IMR-90 (cell line): ENCODE results near the gene LRRC10. TPM values are rescaled to one million over a fixed set of nuclear protein-coding genes. Genes with fewer than 3 reads are reported as not detected.

Experiments
- ATAC-seq: fragments of 200-7000 bp; cut with Tn5 transposase; 2 replicates; pipeline ENCODE4 v1.9.1; 2020; ENCODE audit warnings: low read depth, mild to moderate bottlenecking, moderate library complexity
- BruUV-seq: library from RNA; stranded (reverse); fragments of 400-500 nt; replicated peaks from 2 replicates; lab custom pipeline; 2021; lab: Mats Ljungman, UMichigan
- CTCF ChIA-PET: fragments of 300-600 bp; formaldehyde crosslinking; extraction: SDS; loops from one replicate; lab custom pipeline; 2021; ENCODE audit warnings: antibody characterized with exemption; lab: Yijun Ruan, JAX
- POLR2A ChIA-PET: fragments of 300-600 bp; sonication (Branson Sonifier 250); formaldehyde crosslinking; loops from one replicate; lab custom pipeline; 2022; ENCODE audit warnings: antibody characterized with exemption; ENCODE audit not compliant: unreplicated experiment; lab: Charles Lee
- DNase-seq: peaks from one replicate; pipeline ENCODE4 v3.0.0; 2013
- H2AFZ ChIP-seq: replicated peaks from 2 replicates; pipeline ENCODE3; 2013; ENCODE audit warnings: low read length, mild to moderate bottlenecking; ENCODE audit not compliant: poor library complexity
- H2AK5ac ChIP-seq: 2 replicates; pipeline ENCODE4 v1.6.1; 2013; ENCODE audit warnings: low read depth, low read length, inconsistent platforms
- H2AK9ac ChIP-seq: replicated peaks from 2 replicates; pipeline ENCODE3; 2013; ENCODE audit warnings: mild to moderate bottlenecking, low read depth, low read length, moderate library complexity; ENCODE audit not compliant: poor library complexity
- H2BK120ac ChIP-seq: 2 replicates; pipeline ENCODE4 v1.6.1; 2013; ENCODE audit warnings: low read depth, low read length, inconsistent platforms
- H2BK15ac ChIP-seq: 3 replicates; pipeline ENCODE4 v1.6.1; 2013; ENCODE audit warnings: low read depth, low read length, inconsistent platforms
- H2BK20ac ChIP-seq: 2 replicates; pipeline ENCODE4 v1.6.1; 2013; ENCODE audit warnings: low read depth, mild to moderate bottlenecking, inconsistent platforms, low read length, moderate library complexity
- H2BK5ac ChIP-seq: 2 replicates; pipeline ENCODE4 v1.6.1; 2013; ENCODE audit warnings: mild to moderate bottlenecking, low read depth, low read length, inconsistent platforms; ENCODE audit not compliant: poor library complexity, severe bottlenecking
- H3K14ac ChIP-seq: replicated peaks from 2 replicates; pipeline ENCODE4 v1.6.1; 2013; ENCODE audit warnings: low read depth, low read length, inconsistent platforms
- H3K18ac ChIP-seq: 2 replicates; pipeline ENCODE4 v1.6.1; 2013; ENCODE audit warnings: low read depth, low read length, control low read depth
- H3K23ac ChIP-seq: 2 replicates; pipeline ENCODE4 v1.6.1; 2013; ENCODE audit warnings: low read depth, low read length, inconsistent platforms
- H3K27ac ChIP-seq: 2 replicates; pipeline ENCODE4 v1.5.1; 2013; ENCODE audit warnings: mild to moderate bottlenecking, control low read depth, low read length; ENCODE audit not compliant: insufficient read depth
- H3K27me3 ChIP-seq: 2 replicates; pipeline ENCODE4 v1.6.1; 2013; ENCODE audit warnings: low read length; ENCODE audit not compliant: control insufficient read depth, insufficient read depth
- H3K36me3 ChIP-seq: 2 replicates; pipeline ENCODE4 v1.6.1; 2013; ENCODE audit warnings: low read length, mixed read lengths; ENCODE audit not compliant: control insufficient read depth, insufficient read depth
- H3K4ac ChIP-seq: 2 replicates; pipeline ENCODE4 v1.6.1; 2013; ENCODE audit warnings: low read depth, low read length, inconsistent platforms
- H3K4me1 ChIP-seq: 2 replicates; pipeline ENCODE4 v1.6.1; 2013; ENCODE audit warnings: low read length, mixed read lengths; ENCODE audit not compliant: control insufficient read depth, insufficient read depth
- H3K4me2 ChIP-seq: 2 replicates; pipeline ENCODE4 v1.6.1; 2013; ENCODE audit warnings: low read depth, mild to moderate bottlenecking, control low read depth, low read length, moderate library complexity
- H3K4me3 ChIP-seq: 2 replicates; pipeline ENCODE4 v1.5.1; 2013; ENCODE audit warnings: low read depth, mild to moderate bottlenecking, control low read depth, low read length, moderate library complexity; ENCODE audit not compliant: insufficient read depth
- H3K56ac ChIP-seq: 2 replicates; pipeline ENCODE4 v1.6.1; 2013; ENCODE audit warnings: low read length, inconsistent platforms; ENCODE audit not compliant: insufficient read depth; ENCODE audit errors: extremely low read depth
- H3K79me1 ChIP-seq, 2 experiments: 2 replicates each; pipeline ENCODE4 v1.6.1; 2013; ENCODE audit warnings: low read length in 2 of 2, inconsistent platforms in 1 of 2, low read depth in 1 of 2
- H3K9ac ChIP-seq: 2 replicates; pipeline ENCODE4 v1.6.1; 2013; ENCODE audit warnings: low read depth, low read length, control low read depth
- H3K9me1 ChIP-seq: 2 replicates; pipeline ENCODE4 v1.6.1; 2013; ENCODE audit warnings: low read length, inconsistent platforms; ENCODE audit not compliant: insufficient read depth
- H3K9me3 ChIP-seq: 2 replicates; pipeline ENCODE4 v1.6.1; 2013; ENCODE audit warnings: low read length; ENCODE audit not compliant: control insufficient read depth, insufficient read depth
- H4K20me1 ChIP-seq: 2 replicates; pipeline ENCODE4 v1.6.1; 2013; ENCODE audit warnings: low read length, inconsistent platforms; ENCODE audit not compliant: insufficient read depth
- H4K5ac ChIP-seq: 2 replicates; pipeline ENCODE4 v1.6.1; 2013; ENCODE audit warnings: mild to moderate bottlenecking, low read depth, low read length, control low read depth
- H4K8ac ChIP-seq, 2 experiments: 2 replicates each; pipeline ENCODE4 v1.6.1; 2013; ENCODE audit warnings: low read depth in 2 of 2, low read length in 2 of 2, control low read depth in 1 of 2, inconsistent platforms in 1 of 2
- H4K91ac ChIP-seq: 2 replicates; pipeline ENCODE4 v1.6.1; 2013; ENCODE audit warnings: low read depth, low read length, inconsistent platforms; ENCODE audit not compliant: insufficient read depth
- MAFK ChIP-seq: IDR thresholded peaks from 2 replicates; pipeline ENCODE4 v1.6.1; 2012; ENCODE audit warnings: low read depth, low read length, improper control_type of control experiment
- RAD21 ChIP-seq: IDR thresholded peaks from 2 replicates; pipeline ENCODE4 v1.6.1; 2012; ENCODE audit warnings: low read length, improper control_type of control experiment
- dilution Hi-C: fragments of 300-500 bp; cut with HindIII; formaldehyde crosslinking; loops from one replicate; pipeline ENCODE4 v1.14.3; 2018; ENCODE audit warnings: low sequenced_read_pairs; ENCODE audit not compliant: unreplicated experiment
- in situ Hi-C: fragments of 300-500 bp; cut with MboI; formaldehyde crosslinking; loops from 3 replicates; pipeline ENCODE4 v1.14.3; 2019; ENCODE audit warnings: low sequenced_read_pairs, inconsistent platforms, mixed read lengths
- intact Hi-C: fragments of 100-400 bp; cut with micrococcal nuclease; formaldehyde crosslinking; loops from 2 replicates; pipeline ENCODE4 v1.10.0; 2022
- polyA plus RNA-seq, 3 experiments: library from polyadenylated mRNA; depleted of rRNA; stranded (reverse); fragments of >200 nt; gene quantifications; 2 replicates each; pipeline ENCODE4 v1.2.3, GENCODE V29; 2012; ENCODE audit warnings: low replicate concordance in 1 of 3
- total RNA-seq: library from RNA; depleted of rRNA; stranded (reverse); fragments of >200 nt; gene quantifications from 2 replicates; pipeline ENCODE4 v1.2.3, GENCODE V29; 2012

The LRRC10 gene
- total and polyA plus RNA-seq, 2 of the 4 experiments (the other 2 are of a cell fraction): not detected

DNA sequence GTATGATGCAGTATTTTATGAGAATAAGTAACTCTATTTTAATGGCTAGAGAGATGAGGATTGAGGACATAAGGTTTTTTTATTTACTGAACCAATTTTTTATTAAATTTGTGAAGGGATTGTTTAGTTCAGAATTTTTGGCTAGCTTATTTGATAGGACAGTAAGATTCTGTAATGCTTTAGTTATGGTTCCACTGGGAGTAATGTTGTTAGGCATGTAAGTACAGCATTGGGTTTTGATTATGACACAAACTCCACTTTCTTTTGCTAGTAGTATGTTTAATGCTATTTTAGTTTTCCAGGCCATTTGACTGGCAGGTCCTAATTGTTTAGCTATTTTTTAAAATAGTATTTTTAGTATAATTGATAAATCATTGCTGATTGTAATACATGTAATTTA is 33.8 kb upstream of the LRRC10 start:
- no peak overlapping the region for H3K4ac ChIP-seq
- intact Hi-C loops: no loop called here

More for the DNA sequence above, 33.8 kb upstream of the LRRC10 start:
- H2BK15ac ChIP-seq: no peak overlapping the region
- no peak overlapping the region for H3K56ac ChIP-seq
- no peak overlapping the region for H3K4me3 ChIP-seq
- no peaks in the 10 kb centered on the region for H3K9me1 ChIP-seq
- no peak overlapping the region for H3K27ac ChIP-seq
- H4K20me1 ChIP-seq: no peaks in the 10 kb centered on the region
- no peaks in the 10 kb centered on the region for H3K36me3 ChIP-seq
- no peak overlapping the region for H2BK5ac ChIP-seq
- H4K5ac ChIP-seq: no peak overlapping the region
- no peak overlapping the region for H2BK20ac ChIP-seq
- ChIA-PET POLR2A (interaction anchor here (0.6 kb wide), 1 partner anchor 26 kb away, joined by 3 read pairs; no protein-coding TSS in a partner anchor), CTCF (interaction anchor here (1.0 kb wide), 1 partner anchor 13 kb away, joined by 3 read pairs; no protein-coding TSS in a partner anchor)
- no peak overlapping the region for H3K23ac ChIP-seq
- H3K9me3 ChIP-seq: no peaks in the 10 kb centered on the region
- dilution Hi-C loops (no loop called here), in situ Hi-C loops (no loop called here)
- H4K8ac ChIP-seq: no peak overlapping the region
- H3K18ac ChIP-seq: no peak overlapping the region
- no TSS peak for BruUV-seq
- H2AK5ac ChIP-seq: no peak overlapping the region
- H3K4me2 ChIP-seq: no peak overlapping the region
- no peak overlapping the region for H2BK120ac ChIP-seq
- no peak overlapping the region for H3K9ac ChIP-seq
- no peak overlapping the region for H3K14ac ChIP-seq
- no peak overlapping the region for H2AK9ac ChIP-seq
- no peak overlapping the region for H2AFZ ChIP-seq
- H3K27me3 ChIP-seq: no peaks in the 10 kb centered on the region
- DNase-seq: no peak
- no peak overlapping the region for H4K91ac ChIP-seq
- H3K4me1 ChIP-seq: no peaks in the 10 kb centered on the region; the same call in 1 of the 2 replicates
- no peak for ATAC-seq
- TF ChIP-seq MAFK: no peak
- TF ChIP-seq RAD21: no peak
- no peaks in the 10 kb centered on the region for H3K79me1 ChIP-seq
